Peyer's patch (tissue), 4 donors: ENCODE results near the gene CERK.

Experiments used
- CTCF ChIP-seq, 6 experiments: fragments of 450-650 bp in 4 of 6; fragments of 200-600 bp in 2 of 6; sonication (generic) in 1 of 6; IDR thresholded peaks; one replicate each; pipeline ENCODE4 v1.5.1; 2017 to 2019; ENCODE audit warnings: antibody characterized with exemption in 6 of 6, mild to moderate bottlenecking in 3 of 6, moderate library complexity in 1 of 6
- POLR2A ChIP-seq, 2 donors: fragments of 450-650 bp; IDR thresholded peaks; one replicate each; pipeline ENCODE4 v1.5.1; 2017; ENCODE audit warnings: antibody characterized with exemption in 2 of 2, mild to moderate bottlenecking in 2 of 2, moderate library complexity in 2 of 2

- TF ChIP-seq CTCF (IDR thresholded peaks at IDR 0.05) (no peak), POLR2A (IDR thresholded peaks at IDR 0.05) (no peak)
Measured at GRCh38 chr22:46773076-46773475, 35.0 kb upstream of the CERK start.
